Tibial nerve (tissue), 4 donors: ENCODE results near the gene AGPAT3.

ENCODE experiments used
- CTCF ChIP-seq, 5 experiments: fragments of 200-600 bp in 3 of 5; fragments of 450-650 bp in 2 of 5; sonication (generic) in 3 of 5; IDR thresholded peaks; one replicate each; pipeline ENCODE4 v1.5.1; 2016 to 2019; ENCODE audit warnings: antibody characterized with exemption in 5 of 5, mild to moderate bottlenecking in 3 of 5, moderate library complexity in 2 of 5
- EP300 ChIP-seq, 2 donors: sonication (generic); formaldehyde crosslinking; IDR thresholded peaks; one replicate each; pipeline ENCODE4 v1.6.1; 2017; ENCODE audit warnings: antibody characterized with exemption in 2 of 2, mild to moderate bottlenecking in 1 of 2
- POLR2A ChIP-seq, 2 donors: fragments of 450-650 bp; IDR thresholded peaks; one replicate each; pipeline ENCODE4 v1.6.1; 2017; ENCODE audit warnings: antibody characterized with exemption in 2 of 2, mild to moderate bottlenecking in 2 of 2, moderate library complexity in 2 of 2

DNA sequence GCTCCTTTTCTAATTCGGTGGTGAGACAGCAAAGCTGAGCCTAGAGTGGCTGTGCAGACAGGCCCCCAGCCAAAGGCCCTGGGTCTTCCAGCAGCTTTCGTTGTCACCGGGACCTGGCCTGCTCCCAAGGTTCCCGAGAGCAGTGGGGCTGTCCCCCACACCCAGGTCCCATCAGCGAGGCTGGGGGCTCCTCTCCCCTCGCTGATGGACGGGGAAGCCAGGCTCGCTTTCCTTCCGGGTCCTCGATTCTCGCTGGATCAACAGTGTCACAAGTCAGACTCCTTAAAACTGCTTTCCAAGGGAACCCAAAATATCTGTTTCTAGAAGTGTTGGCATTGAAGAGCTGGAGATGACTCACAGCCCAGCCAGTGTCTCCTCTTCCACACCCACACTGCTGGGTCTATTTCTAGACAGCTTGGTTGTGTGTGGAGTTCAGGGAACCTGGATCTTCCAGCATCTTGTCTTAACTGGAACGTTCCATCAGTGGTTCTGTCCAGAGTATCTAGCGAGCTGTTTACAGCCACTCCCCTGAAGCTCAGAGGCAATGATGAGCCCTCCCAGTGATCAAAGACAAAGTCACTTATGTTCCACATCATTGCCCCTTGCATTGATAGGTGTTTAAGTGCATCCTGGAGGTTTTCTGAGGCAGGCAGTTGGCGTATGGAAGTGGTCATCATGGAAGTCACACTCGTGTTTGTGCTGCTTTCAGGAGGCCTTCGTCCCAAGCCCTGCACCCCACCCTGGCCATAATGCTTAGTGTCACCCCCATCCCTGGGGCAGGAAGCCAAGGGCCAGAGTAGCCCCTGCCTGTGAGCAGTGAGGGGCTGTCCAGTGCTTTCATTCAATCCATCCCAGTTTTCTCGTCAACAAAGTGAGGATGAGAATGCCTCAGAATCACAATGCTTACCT, 40.4 kb upstream of the AGPAT3 start:
- no peak for TF ChIP-seq POLR2A (IDR thresholded peaks at IDR 0.05)
- no peak for TF ChIP-seq CTCF (IDR thresholded peaks at IDR 0.05)
- TF ChIP-seq EP300 (IDR thresholded peaks at IDR 0.05) = no peak
